PFSK-1 (cell line): ENCODE data around the gene SEPTIN1.

Experiments used
- FOXP2 ChIP-seq: optimal IDR thresholded peaks from 2 replicates; pipeline ENCODE3; 2011; ENCODE audit warnings: borderline replicate concordance, control low read depth, inconsistent platforms; ENCODE audit not compliant: insufficient read depth; ENCODE audit errors: extremely low read length, extremely low read depth
- POLR2AphosphoS5 ChIP-seq: IDR thresholded peaks from 2 replicates; pipeline ENCODE4 v1.6.1; 2012; ENCODE audit warnings: low read depth, mild to moderate bottlenecking, control low read depth, low read length, moderate library complexity
- SIN3A ChIP-seq: IDR thresholded peaks from 2 replicates; pipeline ENCODE4 v1.6.1; 2012; ENCODE audit warnings: mild to moderate bottlenecking, low read length, moderate library complexity, borderline replicate concordance; ENCODE audit not compliant: insufficient read depth
- TAF1 ChIP-seq: IDR thresholded peaks from 2 replicates; pipeline ENCODE4 v1.6.1; 2012; ENCODE audit warnings: low read length, control low read depth, borderline replicate concordance; ENCODE audit not compliant: insufficient read depth

- no peak for TF ChIP-seq POLR2AphosphoS5
- no peak for TF ChIP-seq SIN3A
- no peak for TF ChIP-seq TAF1
- TF ChIP-seq FOXP2, result no peak
Observed at GRCh38 chr16:30382111-30382881, at the start of gene SEPTIN1.
